AG09319 (cell line): ENCODE results near the gene GPR17.

Experiments
- DNase-seq: peaks from one replicate; pipeline ENCODE4 v3.0.0-alpha.2; 2010; ENCODE audit warnings: low read depth; ENCODE audit errors: extremely low read depth
- CTCF ChIP-seq: IDR thresholded peaks from 2 replicates; pipeline ENCODE4 v1.5.1; 2011; ENCODE audit warnings: low read depth, mild to moderate bottlenecking, inconsistent platforms, low read length, moderate library complexity

Gene GPR17

GRCh38 chr2:127685410-127686080 is 39.6 kb downstream of the GPR17 start:
- DNase-seq, result no peak

DNA sequence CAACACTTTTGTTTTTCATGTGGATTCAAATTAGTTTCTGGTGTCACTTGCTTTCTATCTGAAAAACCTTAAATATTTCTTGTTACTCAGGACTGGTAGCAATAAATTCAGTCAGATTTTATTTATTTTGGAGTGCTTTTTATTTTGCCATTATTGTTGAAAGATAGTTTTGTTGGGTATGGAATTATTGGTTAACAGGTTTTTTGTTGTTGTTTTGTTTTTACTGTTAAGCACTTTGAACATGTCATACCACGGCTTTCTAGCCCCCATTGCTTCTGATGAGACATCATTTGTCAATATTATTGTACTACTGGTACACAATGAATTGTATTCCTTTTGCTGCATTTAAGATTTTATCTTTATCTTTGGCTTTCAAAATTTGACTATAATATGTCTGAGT is 42.5 kb downstream of the GPR17 start:
- no peak for DNase-seq
- TF ChIP-seq CTCF, result no peak

More at GRCh38 chr2:127685410-127686080, 39.6 kb downstream of the GPR17 start:
- no peak for TF ChIP-seq CTCF

- no peak for DNase-seq
- TF ChIP-seq CTCF, result no peak
Observed at GRCh38 chr2:127690696-127691095, 44.7 kb downstream of the GPR17 start.

GRCh38 chr2:127694986-127695385 is 49.0 kb downstream of the GPR17 start:
- no peak for TF ChIP-seq CTCF
- DNase-seq, result no peak

DNA sequence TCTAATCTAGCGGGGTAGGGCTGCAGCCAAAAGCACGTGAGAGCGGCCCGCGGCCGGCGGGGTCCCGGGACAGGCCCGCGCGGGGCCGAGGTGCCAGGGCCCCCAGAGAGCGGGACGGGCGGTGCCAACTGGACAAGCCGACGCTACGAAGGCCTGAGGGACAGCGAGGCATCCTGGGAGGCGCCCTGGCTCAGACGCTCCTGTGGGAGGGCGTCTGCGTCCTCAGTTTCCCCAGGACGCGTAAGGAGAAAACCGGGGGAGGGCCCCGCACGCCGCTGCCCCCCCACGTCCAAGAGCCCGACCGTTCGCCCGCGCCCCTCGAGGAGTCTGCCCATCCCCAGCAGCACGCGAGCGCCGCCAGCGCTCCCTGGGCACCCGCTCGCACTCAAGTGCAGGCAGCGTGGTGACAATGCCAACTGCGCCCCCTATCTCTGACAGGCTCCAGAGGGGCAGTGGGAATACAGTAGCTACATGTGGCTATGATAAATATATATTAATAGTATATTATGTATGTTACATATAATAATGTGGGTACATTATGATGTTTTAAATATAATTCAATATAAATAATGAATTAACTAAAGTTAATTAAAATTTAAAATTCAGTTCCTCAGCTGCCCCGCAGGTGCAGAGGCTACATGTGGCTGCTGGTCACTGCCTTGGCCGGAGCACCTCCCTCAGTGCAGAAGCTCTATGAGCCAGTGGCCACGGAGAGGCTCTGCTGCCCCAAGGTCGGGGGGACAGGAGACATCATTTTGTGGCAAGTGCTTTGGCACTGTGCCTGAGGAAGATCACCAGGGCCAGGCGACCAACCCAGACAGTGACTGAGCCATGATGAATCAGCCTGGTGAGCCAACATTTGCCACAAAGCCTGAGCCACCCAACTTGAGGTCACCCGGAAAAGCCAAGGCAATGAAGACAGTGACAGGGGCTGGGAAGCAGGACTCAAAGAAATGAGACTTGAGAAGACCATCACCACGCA is 49.8 kb downstream of the GPR17 start:
- no peak for DNase-seq
- peak; percentile 50 for TF ChIP-seq CTCF

DNA sequence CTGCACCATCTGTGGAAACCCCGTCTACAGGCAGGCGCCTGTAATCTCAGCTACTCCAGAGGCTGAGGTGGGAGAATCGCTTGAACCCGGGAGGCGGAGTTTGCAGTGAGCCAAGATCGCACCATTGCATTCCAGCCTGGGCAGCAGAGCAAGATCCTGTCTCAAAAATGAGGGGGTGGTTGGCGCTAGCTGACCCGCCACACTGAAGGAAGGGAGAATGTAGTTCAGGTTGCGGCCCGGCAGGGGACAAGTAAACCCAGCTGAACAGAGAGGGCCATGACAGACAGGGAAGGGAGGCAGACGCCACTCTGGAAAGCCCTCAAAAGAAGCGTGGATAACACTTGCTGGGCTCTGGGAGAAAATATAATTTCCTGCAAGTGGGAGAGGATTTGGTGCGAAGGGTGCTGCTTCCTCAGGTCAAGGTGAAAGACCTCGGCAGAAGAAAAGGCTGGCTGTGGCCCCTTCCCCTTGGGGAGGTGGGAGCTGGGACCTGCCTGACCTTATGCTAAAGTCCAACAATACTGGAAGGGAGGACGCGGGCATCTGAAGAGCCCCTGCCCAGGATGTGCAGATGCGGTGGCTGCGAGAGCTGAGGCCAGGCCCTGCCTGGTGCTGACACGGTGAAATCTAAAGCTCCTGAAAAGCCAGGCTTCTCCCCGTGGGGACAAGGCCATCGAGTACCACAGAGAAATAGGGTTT is 51.7 kb downstream of the GPR17 start:
- DNase-seq, result no peak
- no peak for TF ChIP-seq CTCF
